Activated T-helper 2 cell treated with anti-CD3 and anti-CD28 coated beads, Interferon-gamma antibody, Interleukin-2, Interleukin-4, amounts not matched to agents 10 μg/mL and 5 μg/mL and 100 μg/mL, durations not matched to agents 14 hours and 24 hours and 36 hours (primary cell): ENCODE results near the gene DPY19L2. TPM values are rescaled to one million over a fixed set of nuclear protein-coding genes. Genes with fewer than 3 reads are reported as not detected.
"Not testable (repeated sequence)": the region's sequence is repeated elsewhere in the genome, so short reads cannot be mapped to it uniquely, and the experiment has no call there.

Experiments
- DNase-seq: peaks from one replicate; pipeline ENCODE4 v3.0.0; 2021; ENCODE audit warnings: low spot score
- H3K27ac Mint-ChIP-seq: one replicate; pipeline ENCODE4 v1.8.0; 2021; ENCODE audit warnings: mixed read lengths
- H3K27me3 Mint-ChIP-seq: one replicate; pipeline ENCODE4 v1.8.0; 2021; ENCODE audit warnings: low read depth, mixed read lengths
- H3K36me3 Mint-ChIP-seq: one replicate; pipeline ENCODE4 v1.8.0; 2021; ENCODE audit warnings: low read depth, mixed read lengths
- H3K4me1 Mint-ChIP-seq: one replicate; pipeline ENCODE4 v1.8.0; 2021; ENCODE audit warnings: low read depth, mixed read lengths
- H3K4me3 Mint-ChIP-seq: one replicate; pipeline ENCODE4 v1.8.0; 2021; ENCODE audit warnings: low read depth, mild to moderate bottlenecking, moderate library complexity, mixed read lengths
- H3K9me3 Mint-ChIP-seq: one replicate; pipeline ENCODE4 v1.8.0; 2021; ENCODE audit warnings: mixed read lengths
- intact Hi-C: fragments of 100-400 bp; cut with micrococcal nuclease; formaldehyde crosslinking; loops from one replicate; pipeline ENCODE4 v1.15.1; 2023
- total RNA-seq: library from RNA; stranded (reverse); gene quantifications from 2 replicates; pipeline ENCODE4 v1.2.3, GENCODE V29; 2022

DPY19L2 gene
- total RNA-seq, 1 donor from 2014 or later: 0.91 TPM

DNA sequence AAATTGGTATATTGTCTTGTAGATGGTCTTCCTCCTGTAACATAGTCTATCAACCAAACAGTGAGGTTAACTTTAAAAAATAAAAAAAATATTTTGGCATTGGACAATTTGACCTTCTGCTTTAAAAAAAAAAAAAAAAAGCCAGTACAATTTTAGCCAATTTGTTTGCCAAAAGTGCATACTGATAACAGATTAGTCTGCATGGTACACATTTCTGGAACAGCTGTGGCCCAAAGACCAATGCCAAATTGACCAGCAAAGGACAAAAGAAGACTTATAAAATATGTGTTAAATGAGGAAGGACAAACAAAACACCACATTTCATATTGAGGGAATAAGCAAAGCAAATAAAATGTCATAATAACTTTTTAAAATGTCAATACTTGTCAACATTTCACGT is 20.8 kb upstream of the DPY19L2 start:
- intact Hi-C loops, H3K4me3 Mint-ChIP-seq, H3K36me3 Mint-ChIP-seq, DNase-seq, H3K4me1 Mint-ChIP-seq, H3K9me3 Mint-ChIP-seq, H3K27ac Mint-ChIP-seq, H3K27me3 Mint-ChIP-seq: not testable (repeated sequence)

DNA sequence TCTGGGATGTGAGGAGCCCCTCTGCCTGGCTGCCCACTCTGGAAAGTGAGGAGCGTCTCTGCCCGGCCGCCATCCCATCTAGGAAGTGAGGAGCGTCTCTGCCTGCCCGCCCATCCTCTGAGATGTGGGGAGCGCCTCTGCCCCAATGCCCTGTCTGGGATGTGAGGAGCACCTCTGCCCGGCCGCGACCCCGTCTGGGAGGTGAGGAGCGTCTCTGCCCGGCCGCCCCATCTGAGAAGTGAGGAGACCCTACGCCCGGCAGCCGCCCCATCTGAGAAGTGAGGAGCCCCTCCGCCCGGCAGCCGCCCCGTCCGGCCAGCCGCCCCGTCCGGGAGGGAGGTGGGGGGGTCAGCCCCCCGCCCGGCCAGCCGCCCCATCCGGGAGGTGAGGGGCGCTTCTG is 18.3 kb upstream of the DPY19L2 start:
- H3K27ac Mint-ChIP-seq, H3K4me3 Mint-ChIP-seq, H3K9me3 Mint-ChIP-seq, H3K4me1 Mint-ChIP-seq, intact Hi-C loops, H3K27me3 Mint-ChIP-seq, H3K36me3 Mint-ChIP-seq, DNase-seq: not testable (repeated sequence)

DNA sequence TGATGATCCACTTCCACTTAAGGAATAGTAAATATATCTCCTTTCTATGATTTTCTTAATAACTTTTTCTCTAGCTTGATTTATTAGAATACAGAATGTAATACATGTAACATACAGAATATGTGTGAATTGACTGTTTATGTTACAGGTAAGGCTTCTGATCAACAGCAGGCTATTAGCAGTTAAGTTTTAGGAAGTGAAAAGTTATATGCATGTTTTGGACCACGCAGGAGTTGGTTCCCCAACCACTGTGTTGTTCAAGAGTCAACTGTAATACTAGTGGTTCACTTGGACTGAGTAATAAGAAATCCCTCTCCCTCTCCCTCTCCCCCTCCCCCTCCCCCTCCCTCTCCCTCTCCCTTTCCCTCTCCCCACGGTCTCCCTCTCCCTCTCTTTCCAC is 17.5 kb upstream of the DPY19L2 start:
- H3K27ac Mint-ChIP-seq, DNase-seq, H3K4me3 Mint-ChIP-seq, H3K36me3 Mint-ChIP-seq, H3K27me3 Mint-ChIP-seq, H3K9me3 Mint-ChIP-seq, intact Hi-C loops, H3K4me1 Mint-ChIP-seq: not testable (repeated sequence)

DNA sequence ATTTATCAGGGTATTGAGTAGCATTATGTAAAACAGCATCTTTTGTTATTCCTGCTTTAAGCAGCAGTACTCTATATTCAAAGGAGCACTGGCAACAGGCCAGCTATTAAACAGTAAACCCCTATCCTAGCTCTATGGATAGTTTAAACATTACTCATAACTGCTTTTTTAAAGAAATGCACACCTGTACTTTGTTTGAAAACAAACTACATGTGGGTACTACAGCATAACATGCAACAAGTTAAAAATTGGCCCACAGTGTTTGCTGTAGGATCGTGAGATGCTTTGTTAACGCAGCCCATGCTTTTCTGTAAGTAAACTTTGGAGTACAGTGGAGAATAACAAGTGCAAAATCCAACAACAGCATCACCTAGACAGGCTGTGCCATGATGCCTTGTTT is 14.3 kb upstream of the DPY19L2 start:
- DNase-seq, H3K9me3 Mint-ChIP-seq, H3K27ac Mint-ChIP-seq, H3K27me3 Mint-ChIP-seq, H3K36me3 Mint-ChIP-seq, H3K4me3 Mint-ChIP-seq, intact Hi-C loops, H3K4me1 Mint-ChIP-seq: not testable (repeated sequence)

DNA sequence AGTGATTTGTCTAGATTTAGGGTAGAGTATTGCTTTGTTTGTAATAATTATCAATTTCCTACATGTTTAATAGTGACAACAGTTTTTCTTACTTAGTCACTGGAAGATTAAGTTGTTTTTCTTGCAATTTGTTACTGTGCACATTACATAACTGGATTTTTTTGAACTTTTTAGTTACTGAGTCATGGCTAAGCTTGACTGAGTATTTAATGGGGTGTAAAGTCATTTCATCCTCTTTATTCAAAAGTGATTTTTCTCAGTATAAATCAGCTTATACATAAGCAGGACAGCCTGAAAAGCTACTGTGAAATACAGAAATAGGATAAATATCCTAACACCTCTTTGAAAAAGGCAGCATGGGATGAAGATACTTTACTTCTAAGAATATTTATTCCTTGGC is 12.5 kb upstream of the DPY19L2 start:
- H3K27ac Mint-ChIP-seq, H3K4me1 Mint-ChIP-seq, H3K4me3 Mint-ChIP-seq, H3K27me3 Mint-ChIP-seq, DNase-seq, H3K9me3 Mint-ChIP-seq, H3K36me3 Mint-ChIP-seq, intact Hi-C loops: not testable (repeated sequence)

DNA sequence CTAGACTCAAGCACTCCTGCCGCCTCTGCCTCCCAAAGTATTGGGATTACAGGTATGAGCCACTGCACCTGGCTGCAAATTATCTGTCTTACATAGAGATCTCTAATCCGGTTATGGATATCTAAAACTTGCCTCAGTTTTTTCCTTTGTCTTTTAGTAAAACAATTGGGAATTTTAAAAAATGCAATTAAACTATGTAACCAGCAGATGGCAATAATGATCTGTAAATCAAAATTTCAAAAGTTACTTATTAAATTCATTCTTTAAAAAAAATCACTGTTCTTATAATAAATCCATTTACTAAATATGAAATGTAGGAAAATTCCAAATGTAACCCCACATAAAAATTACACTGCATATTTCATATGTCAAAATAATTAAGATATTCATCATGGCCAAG is 4.3 kb upstream of the DPY19L2 start:
- not testable (repeated sequence) for H3K9me3 Mint-ChIP-seq, H3K4me1 Mint-ChIP-seq, H3K27ac Mint-ChIP-seq, H3K4me3 Mint-ChIP-seq, H3K36me3 Mint-ChIP-seq, DNase-seq
- intact Hi-C loops: loop anchor here (5.0 kb wide), 1 partner anchor 585 kb away; no protein-coding TSS in a partner anchor
- H3K27me3 Mint-ChIP-seq: peaks cover 29% of the 10 kb centered on the region

DNA sequence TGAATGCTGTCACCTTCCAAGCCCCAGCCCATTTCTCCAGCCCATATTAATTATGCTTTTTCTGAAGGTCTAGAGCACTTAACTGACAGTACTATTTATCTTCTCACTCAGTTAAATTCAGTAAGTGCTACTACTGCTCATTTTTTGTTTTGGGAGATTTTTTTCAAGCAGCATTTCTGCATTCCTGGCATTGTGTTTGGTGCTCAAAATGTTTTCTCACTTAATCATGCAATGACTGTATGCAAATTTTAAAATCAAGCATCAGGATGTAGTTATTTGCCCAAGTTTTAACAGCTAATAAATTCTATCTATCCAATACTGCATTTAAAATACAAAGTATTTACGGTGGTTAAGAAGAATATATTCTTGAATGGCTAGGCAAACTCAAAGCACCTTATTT is 1.6 kb upstream of the DPY19L2 start:
- intact Hi-C loops: loop anchor here (5.0 kb wide), 2 partner anchors 132 to 587 kb away; no protein-coding TSS in a partner anchor
- Mint-ChIP-seq H3K4me3 (peak overlapping the region; percentile 83), H3K4me1 (peaks cover 10% of the 10 kb centered on the region), H3K27me3 (peaks cover 34% of the 10 kb centered on the region)
- H3K27ac Mint-ChIP-seq, DNase-seq, H3K9me3 Mint-ChIP-seq, H3K36me3 Mint-ChIP-seq: not testable (repeated sequence)

DNA sequence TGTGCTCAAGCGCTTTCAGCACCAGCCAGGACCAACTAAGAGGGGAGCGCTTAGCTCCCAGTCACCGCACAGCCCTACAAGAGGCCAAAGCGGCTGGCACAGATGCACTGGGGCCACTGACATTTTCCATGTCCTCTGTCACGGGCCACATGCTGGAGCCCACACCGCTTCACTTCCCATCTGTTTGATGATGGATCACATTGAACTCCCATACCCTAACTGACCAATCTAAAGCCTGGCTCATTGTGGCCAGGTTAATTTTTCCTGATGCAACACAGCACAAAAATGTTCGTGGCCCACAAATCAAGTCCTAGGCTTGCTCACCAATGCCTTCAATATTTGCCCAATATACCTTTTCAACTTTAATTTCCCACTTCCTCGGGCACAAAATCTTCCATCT is 1.1 kb upstream of the DPY19L2 start:
- Mint-ChIP-seq H3K27me3 (peaks cover 37% of the 10 kb centered on the region), H3K4me3 (peak overlapping the region; percentile 83), H3K4me1 (peaks cover 10% of the 10 kb centered on the region)
- intact Hi-C loops: loop anchor here (5.0 kb wide), 1 partner anchor 133 kb away; no protein-coding TSS in a partner anchor
- DNase-seq, H3K36me3 Mint-ChIP-seq, H3K9me3 Mint-ChIP-seq, H3K27ac Mint-ChIP-seq: not testable (repeated sequence)

DNA sequence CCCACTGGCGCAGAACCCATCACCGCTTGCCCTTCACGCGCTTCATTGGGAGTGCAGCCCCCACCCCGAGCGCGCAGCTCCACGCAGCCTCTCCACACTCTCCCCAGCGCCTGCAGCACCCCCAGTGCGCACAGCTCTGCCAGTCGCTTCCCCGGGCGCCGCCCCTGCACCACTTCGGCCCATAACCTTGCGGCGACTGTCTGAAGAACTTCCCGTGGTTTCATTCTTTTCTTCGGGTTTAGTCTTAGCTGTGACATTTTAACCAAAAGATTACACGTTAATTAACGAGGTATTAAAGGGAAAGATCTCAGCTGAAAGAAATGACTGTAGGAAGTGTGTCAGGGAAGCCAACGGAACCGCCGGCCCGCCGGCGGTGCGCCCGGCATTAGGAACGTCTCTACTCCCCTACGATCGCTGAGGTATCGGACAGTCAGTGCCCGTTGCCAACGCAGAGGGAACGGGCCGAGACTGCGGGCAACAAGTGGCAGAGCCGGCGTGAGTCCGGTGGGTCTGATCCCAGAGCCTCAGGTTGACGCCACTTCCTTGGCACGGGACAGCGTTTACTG is 590 bp upstream of the DPY19L2 start:
- not testable (repeated sequence) for H3K27ac Mint-ChIP-seq, H3K36me3 Mint-ChIP-seq
- intact Hi-C loops: loop anchor here (5.0 kb wide), 1 partner anchor 133 kb away; no protein-coding TSS in a partner anchor

DNA sequence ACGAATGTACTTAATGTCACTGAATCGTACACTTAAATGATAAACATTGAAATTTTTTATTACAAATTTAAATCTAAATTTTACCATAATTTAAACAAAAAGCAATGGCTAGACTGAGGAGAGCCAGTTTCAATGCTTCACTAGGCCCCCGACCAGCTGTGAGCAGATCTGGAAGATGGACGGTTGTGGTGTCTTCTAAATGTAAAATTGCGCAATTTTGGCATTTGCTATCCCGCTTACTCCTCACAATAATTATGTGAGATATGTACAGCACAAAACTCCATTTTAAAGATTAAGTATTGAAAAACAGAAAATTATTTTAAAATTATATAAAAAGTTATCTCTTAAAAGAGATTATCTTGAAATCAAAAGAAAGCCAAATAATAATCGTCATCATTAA is 5.3 kb downstream of the DPY19L2 start:
- H3K9me3 Mint-ChIP-seq, intact Hi-C loops, DNase-seq, H3K36me3 Mint-ChIP-seq, H3K27ac Mint-ChIP-seq, H3K4me3 Mint-ChIP-seq, H3K4me1 Mint-ChIP-seq: not testable (repeated sequence)
- peaks cover 15% of the 10 kb centered on the region for H3K27me3 Mint-ChIP-seq

More for the DNA sequence above, 590 bp upstream of the DPY19L2 start:
- Mint-ChIP-seq H3K4me3 (peak overlapping the region; percentile 83), H3K4me1 (peaks cover 10% of the 10 kb centered on the region), H3K27me3 (peaks cover 40% of the 10 kb centered on the region)
- not testable (repeated sequence) for H3K9me3 Mint-ChIP-seq, DNase-seq

DNA sequence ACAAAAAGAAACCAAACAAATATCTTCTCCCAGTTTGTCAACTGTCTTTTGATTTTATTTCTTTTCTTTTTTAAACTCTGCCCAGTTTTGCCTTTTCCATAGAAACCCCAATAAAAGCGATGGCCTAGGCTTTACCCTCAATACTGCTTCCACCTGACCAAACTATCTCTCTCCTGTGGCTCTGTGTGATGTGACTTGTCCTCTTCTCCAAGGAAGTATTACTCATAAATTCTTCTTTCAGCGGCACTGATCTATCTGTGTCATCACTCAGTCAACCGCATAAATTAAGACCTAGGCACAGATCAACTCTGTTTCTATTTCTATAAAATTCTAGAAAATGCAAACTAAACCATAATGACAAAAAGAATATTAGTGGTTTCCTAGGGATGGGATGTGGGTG is 9.8 kb downstream of the DPY19L2 start:
- H3K9me3 Mint-ChIP-seq, DNase-seq, H3K36me3 Mint-ChIP-seq, H3K4me1 Mint-ChIP-seq, H3K27me3 Mint-ChIP-seq, H3K27ac Mint-ChIP-seq, H3K4me3 Mint-ChIP-seq, intact Hi-C loops: not testable (repeated sequence)

DNA sequence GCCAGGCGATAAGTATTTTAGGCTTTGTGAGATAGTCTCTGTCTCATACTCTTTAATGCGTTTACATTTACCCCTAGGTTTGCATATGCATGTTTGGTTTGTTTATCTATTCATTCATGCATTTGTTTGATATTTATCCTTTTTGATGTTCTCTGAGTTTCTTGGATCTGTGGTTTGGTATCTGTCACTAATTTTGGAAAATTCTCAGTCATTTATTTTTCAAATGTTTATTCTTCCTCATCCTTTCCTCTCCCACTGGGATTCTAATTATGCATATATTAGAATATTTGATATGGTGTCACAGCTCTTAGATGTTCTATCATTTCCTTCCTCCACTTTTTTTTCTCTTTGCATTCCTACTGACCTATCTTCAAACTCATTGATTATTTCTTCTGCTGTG is 11.9 kb downstream of the DPY19L2 start:
- DNase-seq, H3K4me3 Mint-ChIP-seq, H3K9me3 Mint-ChIP-seq, H3K4me1 Mint-ChIP-seq, H3K36me3 Mint-ChIP-seq, intact Hi-C loops, H3K27me3 Mint-ChIP-seq, H3K27ac Mint-ChIP-seq: not testable (repeated sequence)

DNA sequence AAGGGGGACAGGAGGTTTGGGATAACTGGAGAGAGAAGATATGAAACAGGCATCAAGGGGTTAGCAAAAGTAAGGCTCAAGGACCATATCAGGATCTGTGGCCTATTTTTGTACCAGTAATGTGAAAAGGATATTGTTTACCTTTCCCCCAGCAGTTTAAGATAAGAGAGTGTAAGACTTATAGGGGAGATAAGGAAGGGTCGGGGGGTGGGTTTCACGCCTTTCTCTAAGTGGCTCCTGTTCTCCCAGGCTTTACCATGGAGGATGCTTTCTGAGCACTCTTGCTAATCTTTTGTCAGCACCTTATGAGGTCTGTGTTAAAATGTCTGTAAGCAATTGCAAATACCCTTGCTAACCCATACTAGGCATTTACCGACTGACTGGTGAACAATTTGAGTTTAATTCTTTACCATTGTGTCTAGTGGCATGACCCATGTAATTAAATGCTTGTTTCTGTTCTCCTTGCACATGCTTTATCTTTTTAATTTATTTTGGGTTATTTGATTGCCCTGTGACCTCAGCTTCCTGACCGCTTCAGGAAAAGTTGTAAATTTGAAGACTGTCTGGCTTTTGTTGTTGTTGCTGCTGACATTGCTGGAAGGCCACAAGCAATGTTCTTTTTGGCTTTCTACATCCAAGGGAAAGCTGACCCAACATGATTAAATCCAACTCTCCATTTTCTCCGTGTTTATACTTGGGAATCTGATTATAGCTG is 12.6 kb downstream of the DPY19L2 start:
- H3K27ac Mint-ChIP-seq, H3K27me3 Mint-ChIP-seq, DNase-seq, intact Hi-C loops, H3K4me1 Mint-ChIP-seq, H3K9me3 Mint-ChIP-seq, H3K36me3 Mint-ChIP-seq, H3K4me3 Mint-ChIP-seq: not testable (repeated sequence)
